Measurements from ENCODE around the gene PDCD2.

DNA sequence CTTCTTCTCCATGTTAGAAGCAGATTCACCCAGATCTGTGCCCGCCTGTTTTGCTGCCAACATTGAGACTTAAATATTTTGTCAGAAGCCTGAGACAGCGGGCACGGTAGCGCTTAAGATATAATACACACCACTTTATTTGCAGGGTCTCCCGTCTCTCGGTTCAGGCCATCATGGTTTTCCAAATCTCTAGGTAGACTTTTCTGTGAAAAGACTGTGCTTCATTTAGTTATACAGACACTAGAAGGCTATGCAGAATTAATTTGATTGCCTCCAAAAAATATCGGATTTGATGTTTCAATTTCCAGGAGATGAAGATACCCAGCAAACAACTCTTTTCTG is 29.7 kb downstream of the PDCD2 start:
- TF ChIP-seq, protein P1, sequence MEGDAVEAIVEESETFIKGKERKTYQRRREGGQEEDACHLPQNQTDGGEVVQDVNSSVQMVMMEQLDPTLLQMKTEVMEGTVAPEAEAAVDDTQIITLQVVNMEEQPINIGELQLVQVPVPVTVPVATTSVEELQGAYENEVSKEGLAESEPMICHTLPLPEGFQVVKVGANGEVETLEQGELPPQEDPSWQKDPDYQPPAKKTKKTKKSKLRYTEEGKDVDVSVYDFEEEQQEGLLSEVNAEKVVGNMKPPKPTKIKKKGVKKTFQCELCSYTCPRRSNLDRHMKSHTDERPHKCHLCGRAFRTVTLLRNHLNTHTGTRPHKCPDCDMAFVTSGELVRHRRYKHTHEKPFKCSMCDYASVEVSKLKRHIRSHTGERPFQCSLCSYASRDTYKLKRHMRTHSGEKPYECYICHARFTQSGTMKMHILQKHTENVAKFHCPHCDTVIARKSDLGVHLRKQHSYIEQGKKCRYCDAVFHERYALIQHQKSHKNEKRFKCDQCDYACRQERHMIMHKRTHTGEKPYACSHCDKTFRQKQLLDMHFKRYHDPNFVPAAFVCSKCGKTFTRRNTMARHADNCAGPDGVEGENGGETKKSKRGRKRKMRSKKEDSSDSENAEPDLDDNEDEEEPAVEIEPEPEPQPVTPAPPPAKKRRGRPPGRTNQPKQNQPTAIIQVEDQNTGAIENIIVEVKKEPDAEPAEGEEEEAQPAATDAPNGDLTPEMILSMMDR (IDR thresholded peaks at IDR 0.05 in 4 of 5, conservative IDR thresholded peaks at IDR 0.05 in 1 of 5): no peak
- TF ChIP-seq POLR2A (IDR thresholded peaks at IDR 0.05): no peak
